ENCODE data around the gene ELN. TPM values are rescaled to one million over a fixed set of nuclear protein-coding genes. Genes with fewer than 3 reads are reported as not detected.
A peak's percentile ranks its signal among the peaks of the same experiment; 100 is the strongest.

Gene ELN
- total RNA-seq, 4 donors from 2014 or later = 337 to 646 (median 447) TPM

DNA sequence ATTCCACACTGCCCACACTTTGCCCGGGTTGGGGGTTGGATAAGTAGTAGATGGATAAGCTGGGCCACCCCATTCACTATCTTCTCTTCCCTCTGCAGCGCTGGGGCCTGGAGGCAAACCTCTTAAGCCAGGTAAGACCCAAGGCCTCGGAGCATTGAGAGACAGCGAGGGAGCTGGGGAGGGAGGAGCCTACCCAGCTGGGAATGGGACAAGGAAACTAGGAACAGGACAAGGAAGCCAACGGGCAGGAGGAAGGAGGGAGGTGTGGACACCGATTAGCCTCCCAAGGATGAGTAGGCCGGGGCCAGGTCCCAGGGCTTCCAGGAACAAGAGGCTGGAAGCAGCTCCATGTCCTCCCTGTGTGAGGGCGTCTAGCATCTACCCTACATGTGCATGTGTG, 9.6 kb downstream of the ELN start:
- no peaks in the 10 kb centered on the region for H3K27me3 ChIP-seq
- H3K27ac ChIP-seq (replicated peaks in 1 of 4) = peak overlapping the region; percentile 46 to 71 (median 60)
- intact Hi-C loops (cut with DNase I) = no loop called here
- H3K36me3 ChIP-seq = peaks cover 42 to 83% (median 60%) of the 10 kb centered on the region in 4 donors
- no peaks in the 10 kb centered on the region for H3K9me3 ChIP-seq
- no peak for DNase-seq (ENCODE audit: extremely low spot score)
- H3K4me1 ChIP-seq = peaks cover 32 to 68% (median 65%) of the 10 kb centered on the region in 4 donors
- TF ChIP-seq EP300 (IDR thresholded peaks at IDR 0.05) (no peak), POLR2AphosphoS5 (IDR thresholded peaks at IDR 0.05) (peak in 1 of 2 donors; percentile 10), POLR2A (IDR thresholded peaks at IDR 0.05; ENCODE audit: low read depth) (no peak)
- TF ChIP-seq, protein P1, sequence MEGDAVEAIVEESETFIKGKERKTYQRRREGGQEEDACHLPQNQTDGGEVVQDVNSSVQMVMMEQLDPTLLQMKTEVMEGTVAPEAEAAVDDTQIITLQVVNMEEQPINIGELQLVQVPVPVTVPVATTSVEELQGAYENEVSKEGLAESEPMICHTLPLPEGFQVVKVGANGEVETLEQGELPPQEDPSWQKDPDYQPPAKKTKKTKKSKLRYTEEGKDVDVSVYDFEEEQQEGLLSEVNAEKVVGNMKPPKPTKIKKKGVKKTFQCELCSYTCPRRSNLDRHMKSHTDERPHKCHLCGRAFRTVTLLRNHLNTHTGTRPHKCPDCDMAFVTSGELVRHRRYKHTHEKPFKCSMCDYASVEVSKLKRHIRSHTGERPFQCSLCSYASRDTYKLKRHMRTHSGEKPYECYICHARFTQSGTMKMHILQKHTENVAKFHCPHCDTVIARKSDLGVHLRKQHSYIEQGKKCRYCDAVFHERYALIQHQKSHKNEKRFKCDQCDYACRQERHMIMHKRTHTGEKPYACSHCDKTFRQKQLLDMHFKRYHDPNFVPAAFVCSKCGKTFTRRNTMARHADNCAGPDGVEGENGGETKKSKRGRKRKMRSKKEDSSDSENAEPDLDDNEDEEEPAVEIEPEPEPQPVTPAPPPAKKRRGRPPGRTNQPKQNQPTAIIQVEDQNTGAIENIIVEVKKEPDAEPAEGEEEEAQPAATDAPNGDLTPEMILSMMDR (IDR thresholded peaks at IDR 0.05) = no peak
- WGBS = 71% methylated on average over 8 of the region's 8 CpGs
- H3K4me3 ChIP-seq = no peak overlapping the region

DNA sequence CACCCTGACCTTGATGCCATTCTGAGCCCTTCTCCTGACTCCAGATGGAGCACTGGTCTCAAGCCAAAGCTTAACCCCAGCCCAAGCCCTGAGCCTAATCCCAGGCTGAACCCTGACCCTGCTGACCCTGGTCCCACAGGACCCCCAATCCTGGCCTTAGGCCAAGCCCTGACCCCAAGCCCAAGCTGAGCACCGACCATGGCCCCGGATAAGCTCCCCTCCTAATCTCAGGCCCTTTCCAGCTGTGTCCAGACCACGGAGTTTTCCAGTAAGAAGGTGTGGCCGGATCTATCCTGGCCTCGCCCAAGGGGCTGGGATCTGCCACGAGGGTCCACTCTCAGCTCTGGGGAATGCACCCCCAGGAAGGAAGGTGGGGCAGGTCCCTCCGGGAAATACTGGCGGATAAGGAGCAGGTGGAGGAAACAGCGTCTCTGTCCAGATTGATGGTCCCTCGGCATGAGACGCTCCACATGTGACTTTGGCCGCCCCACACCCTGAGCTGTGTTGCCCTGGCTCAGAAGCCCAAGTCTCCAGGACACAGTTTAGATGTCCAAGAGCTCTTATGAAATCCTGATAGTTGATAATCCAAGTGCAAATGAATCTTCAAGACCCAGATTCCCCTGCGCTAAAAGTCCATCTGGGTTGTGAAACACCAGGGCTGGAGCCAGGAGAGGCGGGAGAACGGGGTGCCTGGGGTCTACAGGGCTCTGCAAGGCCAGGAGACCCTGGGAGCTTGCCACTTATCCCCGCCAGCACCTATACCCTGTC, 10.4 kb downstream of the ELN start:
- no peak for DNase-seq (ENCODE audit: extremely low spot score)
- Histone ChIP-seq H3K36me3 (peaks cover 50 to 90% (median 67%) of the 10 kb centered on the region in 4 donors), H3K9me3 (no peaks in the 10 kb centered on the region), H3K27ac (replicated peaks in 1 of 4) (peak overlapping the region; percentile 51 to 71 (median 60)), H3K4me1 (peaks cover 24 to 68% (median 65%) of the 10 kb centered on the region in 4 donors), H3K4me3 (no peak overlapping the region), H3K27me3 (no peaks in the 10 kb centered on the region)
- intact Hi-C loops (cut with DNase I) = no loop called here
- TF ChIP-seq POLR2AphosphoS5 (IDR thresholded peaks at IDR 0.05) = peak in 1 of 2 donors; percentile 66
- TF ChIP-seq, protein P1 (IDR thresholded peaks at IDR 0.05) = no peak
- WGBS = 87% methylated on average over 6 of the region's 16 CpGs

DNA sequence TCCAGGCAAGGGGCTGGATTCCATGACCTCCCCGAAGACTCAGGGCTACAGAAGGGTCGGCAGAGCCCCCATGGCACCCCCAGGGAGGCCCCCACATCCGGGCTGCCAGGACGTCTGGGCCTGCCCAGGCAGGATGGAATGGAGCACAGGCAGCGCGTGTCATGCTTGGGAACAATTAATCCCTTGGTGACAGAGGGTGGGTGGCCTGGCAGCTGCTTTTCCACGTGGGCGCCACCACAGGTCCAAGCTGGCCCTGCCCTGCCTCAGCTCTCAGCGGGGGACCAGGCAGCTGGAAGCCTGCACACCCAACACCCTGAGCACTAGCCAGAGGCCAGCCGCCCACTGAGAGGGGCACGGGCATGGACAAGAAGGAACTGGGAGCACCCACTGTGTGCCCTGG, 11.4 kb downstream of the ELN start:
- DNase-seq (ENCODE audit: extremely low spot score) = no peak
- H3K9me3 ChIP-seq = no peaks in the 10 kb centered on the region
- TF ChIP-seq, protein P1 (IDR thresholded peaks at IDR 0.05) = no peak
- TF ChIP-seq POLR2A (IDR thresholded peaks at IDR 0.05; ENCODE audit: low read depth) = no peak
- TF ChIP-seq POLR2AphosphoS5 (IDR thresholded peaks at IDR 0.05) = peak in 1 of 2 donors; percentile 39
- no peaks in the 10 kb centered on the region for H3K27me3 ChIP-seq
- H3K27ac ChIP-seq (replicated peaks in 1 of 4) = peak overlapping the region; percentile 32 to 71 (median 60)
- WGBS = 79% methylated on average over 3 of the region's 11 CpGs
- H3K4me1 ChIP-seq = peaks cover 17 to 64% (median 64%) of the 10 kb centered on the region in 4 donors
- intact Hi-C loops (cut with DNase I) = no loop called here
- H3K36me3 ChIP-seq = peaks cover 59 to 100% (median 75%) of the 10 kb centered on the region in 4 donors
- H3K4me3 ChIP-seq = no peak overlapping the region

DNA sequence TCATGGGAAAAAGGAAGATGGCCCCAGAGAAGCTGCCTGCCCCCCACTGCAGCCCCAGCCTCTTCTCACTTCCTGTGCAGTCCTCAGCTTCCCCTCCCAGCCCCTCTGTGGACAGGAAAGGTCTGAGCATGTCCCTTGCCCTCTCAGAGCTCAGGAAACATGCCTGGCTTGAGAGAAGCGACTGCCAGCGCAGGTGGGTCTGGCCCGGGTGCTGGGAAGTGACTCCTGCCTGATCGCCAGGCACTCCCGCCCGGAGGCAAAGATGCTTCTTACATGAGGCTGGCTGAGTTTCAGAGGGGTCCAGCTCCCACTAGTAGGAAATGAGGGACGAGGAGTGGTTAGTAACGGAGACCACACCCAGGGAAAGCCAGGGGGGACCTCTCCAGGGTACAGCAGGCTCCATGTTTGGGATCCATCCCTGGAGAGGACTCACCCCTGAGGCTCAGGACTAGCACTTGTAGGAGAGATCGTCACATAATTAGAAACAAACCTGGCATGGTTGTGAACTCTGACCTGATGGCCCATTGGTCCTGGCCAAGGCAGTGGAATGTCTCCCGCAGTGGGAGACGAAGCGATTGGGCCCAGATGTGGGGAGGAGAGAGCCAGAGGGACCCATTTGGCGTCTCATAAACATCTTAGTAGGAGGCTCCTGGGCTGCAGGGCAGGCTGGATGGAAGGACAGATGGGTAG, 12.3 kb downstream of the ELN start:
- intact Hi-C loops (cut with DNase I) = no loop called here
- DNase-seq (ENCODE audit: extremely low spot score) = no peak
- Histone ChIP-seq H3K4me3 (no peak overlapping the region), H3K27me3 (no peaks in the 10 kb centered on the region), H3K27ac (replicated peaks in 1 of 4) (peak overlapping the region in 3 of 4 donors; percentile 53 to 71 (median 68)), H3K36me3 (peaks cover 66 to 100% (median 83%) of the 10 kb centered on the region in 4 donors), H3K4me1 (peaks cover 11 to 57% (median 57%) of the 10 kb centered on the region in 4 donors), H3K9me3 (no peaks in the 10 kb centered on the region)
- 57% methylated on average over 6 of the region's 13 CpGs for WGBS
- TF ChIP-seq EP300 (IDR thresholded peaks at IDR 0.05) = no peak
- peak in 1 of 2 donors; percentile 39 for TF ChIP-seq POLR2AphosphoS5 (IDR thresholded peaks at IDR 0.05)

All from esophagus muscularis mucosa (tissue), 4 donors.